ENCODE data around the gene SPO11.

The SPO11 gene

DNA sequence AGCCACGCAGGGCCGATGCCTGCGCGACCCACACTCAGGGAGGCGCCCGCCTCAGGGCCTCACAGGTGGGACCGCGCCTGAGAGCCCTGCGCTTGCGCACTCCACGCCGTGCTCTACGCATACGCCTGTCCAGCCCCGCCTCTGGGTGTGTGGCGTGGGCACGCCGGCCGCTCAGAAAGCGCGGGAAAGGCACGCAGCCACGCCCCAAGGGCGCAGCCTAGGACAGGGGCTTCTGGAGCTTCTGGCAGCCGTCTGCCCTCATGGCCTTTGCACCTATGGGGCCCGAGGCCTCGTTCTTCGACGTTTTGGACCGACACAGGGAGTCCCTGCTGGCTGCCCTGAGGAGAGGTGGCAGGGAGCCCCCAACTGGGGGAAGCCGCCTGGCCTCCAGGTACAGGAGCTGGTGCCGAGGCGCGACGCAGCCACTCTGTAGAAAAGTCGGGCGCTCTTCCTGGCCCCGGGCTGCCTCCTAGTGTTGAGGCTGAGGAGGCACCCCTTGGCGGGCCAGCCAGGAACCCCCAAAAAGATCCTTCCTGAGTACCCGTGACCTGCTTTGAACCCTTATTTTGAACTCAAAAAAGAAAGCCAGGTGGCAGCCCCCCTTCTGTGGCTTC lies at the start of gene SPO11:
TSS of gene SPO11 (plus strand) at position 196 of the 614 bp plus-strand sequence. CDS start at position 261, 65 bp downstream.
- no peak for DNase-seq (ENCODE audit: low read depth)
- no peak within 1 kb of the TSS for H3K4me3 ChIP-seq (ENCODE audit: low read depth, low read length)

- H3K4me3 ChIP-seq (ENCODE audit: low read depth, low read length) = no peak overlapping the region
- no peak for DNase-seq (ENCODE audit: low read depth)
Observed at GRCh38 chr20:57280221-57280620, 49.4 kb upstream of the SPO11 start.

DNA sequence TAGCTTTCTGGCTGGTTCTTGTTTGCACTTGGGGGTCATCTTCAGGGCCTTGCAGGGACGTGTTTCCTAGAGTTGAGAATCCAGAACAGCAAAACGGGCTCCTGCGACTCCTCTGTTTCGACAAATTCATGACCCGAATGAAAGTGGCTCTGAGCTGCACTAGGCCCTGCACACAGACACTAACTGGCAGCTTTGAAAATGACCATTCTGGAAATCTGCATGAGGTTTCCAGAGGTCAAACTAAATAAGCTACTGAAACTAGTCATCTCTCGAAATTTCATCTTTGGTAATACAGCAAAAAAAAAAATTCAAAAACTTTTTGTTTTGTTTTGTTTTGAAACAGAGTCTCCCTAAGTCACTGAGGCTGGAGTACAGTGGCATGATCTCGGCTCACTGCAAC lies 47.7 kb upstream of the SPO11 start:
- H3K4me3 ChIP-seq (ENCODE audit: low read depth, low read length) = no peak overlapping the region
- no peak for DNase-seq (ENCODE audit: low read depth)

- DNase-seq (ENCODE audit: low read depth) = no peak
- H3K4me3 ChIP-seq (ENCODE audit: low read depth, low read length) = no peak overlapping the region
Observed at GRCh38 chr20:57282670-57283361, 46.8 kb upstream of the SPO11 start.

GRCh38 chr20:57283860-57284259 lies 45.7 kb upstream of the SPO11 start:
- no peak for DNase-seq (ENCODE audit: low read depth)
- no peak overlapping the region for H3K4me3 ChIP-seq (ENCODE audit: low read depth, low read length)

- no peak for DNase-seq (ENCODE audit: low read depth)
- H3K4me3 ChIP-seq (ENCODE audit: low read depth, low read length) = no peak overlapping the region
Observed at GRCh38 chr20:57287007-57287880, 42.4 kb upstream of the SPO11 start.

DNA sequence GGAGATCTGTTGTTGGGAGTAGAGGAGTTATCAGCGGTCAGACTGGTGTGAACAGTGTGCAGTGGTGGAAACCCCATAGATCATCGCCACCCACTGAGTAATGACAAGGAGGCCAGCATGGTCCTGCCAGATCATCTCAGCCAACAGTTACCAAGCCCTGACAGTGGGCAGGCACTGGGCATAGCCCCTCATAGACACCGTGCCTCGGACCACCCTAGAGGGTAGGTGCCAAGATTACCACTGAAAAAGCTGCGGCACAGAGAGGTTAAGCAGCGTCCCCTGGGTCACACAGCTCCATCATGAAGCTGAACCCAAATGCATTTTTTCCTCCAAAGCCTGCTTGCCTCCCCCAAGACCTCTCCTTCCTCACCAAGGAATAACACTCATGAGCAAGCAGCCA lies 41.7 kb upstream of the SPO11 start:
- no peak for DNase-seq (ENCODE audit: low read depth)
- no peak overlapping the region for H3K4me3 ChIP-seq (ENCODE audit: low read depth, low read length)

GRCh38 chr20:57288651-57289277 lies 40.8 kb upstream of the SPO11 start:
- DNase-seq (ENCODE audit: low read depth) = no peak
- no peak overlapping the region for H3K4me3 ChIP-seq (ENCODE audit: low read depth, low read length)

DNA sequence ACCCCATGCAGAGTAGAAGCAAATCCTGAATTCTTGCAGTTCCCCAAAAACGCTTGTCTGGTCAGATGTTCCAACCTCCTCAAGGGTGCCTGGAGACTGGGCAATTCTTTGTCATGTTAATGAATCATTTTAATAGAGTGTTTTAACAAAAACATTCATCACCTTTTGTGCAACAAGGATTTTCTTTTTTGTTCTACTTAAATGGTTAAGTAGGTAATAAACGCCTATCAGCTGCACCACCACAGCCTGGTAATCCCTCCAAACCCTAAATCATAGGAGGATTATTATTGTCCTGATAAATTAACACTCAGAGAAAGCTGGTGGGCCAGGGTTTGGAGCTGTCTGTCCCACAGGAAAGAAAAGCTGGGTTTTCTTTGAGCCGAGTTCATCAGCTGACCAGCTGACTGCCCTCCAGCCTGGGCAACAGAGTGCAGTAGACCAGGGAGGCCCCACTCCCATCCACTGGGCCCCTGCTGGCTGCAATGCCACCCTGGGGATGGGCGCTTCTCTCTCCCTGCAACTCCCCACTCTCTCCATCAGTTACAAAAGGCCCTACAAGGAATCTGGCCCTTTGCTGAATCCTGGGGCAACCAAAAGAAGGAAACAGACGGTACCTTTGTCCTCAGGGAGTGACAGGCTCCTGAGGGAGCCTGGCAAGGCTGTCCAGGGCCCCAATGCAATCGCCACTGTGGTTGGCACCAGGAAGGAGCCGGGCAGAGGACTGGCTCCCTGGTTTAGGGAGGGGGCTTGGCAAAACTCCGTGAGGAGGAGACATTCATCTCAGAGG lies 40.0 kb upstream of the SPO11 start:
- no peak overlapping the region for H3K4me3 ChIP-seq (ENCODE audit: low read depth, low read length)
- DNase-seq (ENCODE audit: low read depth) = no peak

GRCh38 chr20:57290178-57290484 lies 39.5 kb upstream of the SPO11 start:
- no peak overlapping the region for H3K4me3 ChIP-seq (ENCODE audit: low read depth, low read length)
- DNase-seq (ENCODE audit: low read depth) = no peak

- no peak overlapping the region for H3K4me3 ChIP-seq (ENCODE audit: low read depth, low read length)
- DNase-seq (ENCODE audit: low read depth) = no peak
Observed at GRCh38 chr20:57291003-57291402, 38.6 kb upstream of the SPO11 start.

- DNase-seq (ENCODE audit: low read depth) = no peak
- H3K4me3 ChIP-seq (ENCODE audit: low read depth, low read length) = no peak overlapping the region
Observed at GRCh38 chr20:57291694-57292093, 37.9 kb upstream of the SPO11 start.

GRCh38 chr20:57292611-57293010 lies 37.0 kb upstream of the SPO11 start:
- H3K4me3 ChIP-seq (ENCODE audit: low read depth, low read length) = no peak overlapping the region
- DNase-seq (ENCODE audit: low read depth) = no peak

DNA sequence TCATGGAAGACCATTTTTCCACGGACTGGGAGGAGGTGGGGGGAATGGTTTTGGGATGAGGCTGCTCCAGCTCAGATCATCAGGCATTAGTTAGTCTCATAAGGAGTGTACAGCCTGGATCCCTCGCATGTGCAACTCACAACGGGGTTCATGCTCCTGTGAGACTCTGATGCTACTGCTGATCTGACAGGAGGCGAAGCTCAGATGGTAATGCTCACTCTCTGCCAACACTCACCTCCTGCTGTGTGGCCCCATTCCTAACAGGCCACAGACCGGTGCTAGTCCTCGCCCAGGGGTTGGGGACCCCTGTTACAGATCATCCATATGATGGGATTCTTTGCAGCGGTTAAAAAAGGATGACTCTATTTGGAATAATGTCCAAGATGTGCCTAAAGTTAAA lies 35.6 kb upstream of the SPO11 start:
- DNase-seq (ENCODE audit: low read depth) = no peak
- H3K4me3 ChIP-seq (ENCODE audit: low read depth, low read length) = no peak overlapping the region

DNA sequence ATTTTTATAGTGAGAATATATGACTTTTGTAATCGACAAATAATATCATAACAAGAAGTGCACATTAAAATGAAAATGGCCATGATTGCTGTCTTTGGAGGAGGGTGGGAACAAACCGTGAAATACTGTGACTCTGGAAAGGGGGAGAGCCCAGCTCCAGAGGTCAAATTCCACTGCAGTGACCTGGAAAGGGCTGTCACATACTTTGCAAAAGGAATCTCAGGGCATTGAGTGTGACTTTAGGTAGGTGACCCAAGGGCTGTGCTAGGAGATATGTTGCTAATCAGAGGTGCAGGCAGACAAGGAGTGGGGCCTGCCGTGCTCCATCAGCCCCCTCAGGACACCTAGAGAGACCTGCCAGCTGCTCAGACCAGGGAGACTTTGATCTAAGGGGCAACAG lies 35.1 kb upstream of the SPO11 start:
- DNase-seq (ENCODE audit: low read depth) = no peak
- no peak overlapping the region for H3K4me3 ChIP-seq (ENCODE audit: low read depth, low read length)

- H3K4me3 ChIP-seq (ENCODE audit: low read depth, low read length) = no peak overlapping the region
- no peak for DNase-seq (ENCODE audit: low read depth)
Observed at GRCh38 chr20:57298457-57298856, 31.1 kb upstream of the SPO11 start.

DNA sequence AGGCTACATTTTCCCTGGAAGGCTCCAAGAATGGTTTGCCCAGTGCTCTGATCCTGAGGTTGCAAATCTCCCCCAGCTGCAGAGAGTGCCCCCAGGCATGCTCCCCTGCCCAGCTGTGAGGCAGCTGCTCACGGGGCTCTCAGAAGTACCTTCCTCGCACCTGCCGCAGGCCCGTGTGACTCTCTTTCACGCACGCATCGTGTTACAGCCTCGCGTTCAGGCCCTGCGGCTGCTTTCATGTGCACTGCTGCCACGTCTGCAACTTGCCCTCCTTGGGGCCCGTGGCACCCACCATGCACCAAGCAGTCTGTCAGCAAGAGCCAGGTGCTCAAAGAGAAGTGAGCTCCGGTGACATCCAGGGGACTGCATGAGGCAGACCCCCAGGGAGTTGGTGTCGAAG lies 28.6 kb upstream of the SPO11 start:
- no peak for DNase-seq (ENCODE audit: low read depth)
- no peak overlapping the region for H3K4me3 ChIP-seq (ENCODE audit: low read depth, low read length)

DNA sequence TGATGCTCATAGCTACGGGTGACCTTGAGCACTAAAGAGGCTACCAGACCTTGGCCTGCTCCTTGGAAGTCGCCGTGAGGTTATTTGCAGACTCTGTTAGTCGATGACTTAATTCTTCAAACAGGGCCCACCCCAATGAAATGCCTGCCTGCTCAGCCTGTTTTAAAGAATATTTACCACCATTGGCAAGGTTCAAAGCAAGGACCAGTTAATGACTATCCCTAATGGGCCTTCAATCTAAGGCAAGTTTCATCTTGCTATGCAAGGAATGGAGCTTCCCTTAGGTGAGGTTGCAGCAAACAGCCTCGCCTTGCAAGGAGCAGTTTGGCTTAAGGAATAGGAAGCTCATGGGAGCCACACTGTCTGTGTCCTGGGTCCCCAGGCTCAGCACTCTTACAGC lies 22.9 kb upstream of the SPO11 start:
- no peak for DNase-seq (ENCODE audit: low read depth)
- no peak overlapping the region for H3K4me3 ChIP-seq (ENCODE audit: low read depth, low read length)

DNA sequence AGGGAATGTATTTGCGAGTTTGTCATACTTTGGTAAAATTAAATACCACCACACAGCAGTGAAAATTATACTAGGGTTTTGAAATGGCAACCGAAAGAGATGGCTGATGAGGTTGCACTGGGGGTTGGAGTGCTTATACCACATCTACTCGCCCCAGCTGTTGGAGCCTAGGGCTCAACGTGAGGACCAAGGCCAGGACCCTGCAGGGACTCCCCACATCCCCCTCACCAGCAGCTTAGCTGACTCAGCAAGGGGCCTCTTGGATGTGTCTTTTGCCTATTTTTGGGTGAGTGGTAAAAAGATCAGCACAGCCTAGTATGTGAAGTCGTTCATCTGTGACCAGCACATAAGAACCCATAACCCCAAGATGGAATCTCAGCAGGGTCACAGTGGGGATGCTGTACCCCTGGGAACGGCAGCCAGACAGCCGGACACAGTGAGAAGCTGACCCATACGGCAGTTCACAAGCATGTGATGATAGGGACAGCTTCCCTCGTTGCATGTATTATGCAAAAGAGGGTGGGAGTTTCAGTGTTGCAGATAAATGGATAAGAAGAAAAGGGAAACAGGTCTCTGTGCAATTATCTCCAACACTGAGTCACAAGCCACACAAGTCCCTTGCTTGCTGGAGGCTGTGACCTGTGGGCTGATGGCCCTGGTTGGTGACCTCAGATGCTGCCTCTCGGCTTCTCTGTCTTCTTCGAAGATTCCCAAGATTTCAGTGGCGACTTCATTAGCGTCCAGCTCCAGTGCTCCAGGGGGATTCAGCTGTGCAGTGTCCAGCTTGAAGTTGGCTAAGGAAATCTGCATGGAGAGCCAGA lies 20.9 kb upstream of the SPO11 start:
- no peak overlapping the region for H3K4me3 ChIP-seq (ENCODE audit: low read depth, low read length)
- DNase-seq (ENCODE audit: low read depth) = no peak
